DND-41 (cell line): ENCODE data around the gene DTX1.
A peak's percentile ranks its signal among the peaks of the same experiment; 100 is the strongest.

ENCODE experiments used
- ATAC-seq: fragments of 200-7000 bp; cut with Tn5 transposase; 3 replicates; pipeline ENCODE4 v1.9.1; 2021; ENCODE audit warnings: low read depth; ENCODE audit not compliant: insufficient read depth
- DNase-seq: peaks from one replicate; pipeline ENCODE4 v3.0.0-alpha.2; 2020
- H2AFZ ChIP-seq: 2 replicates; pipeline ENCODE4 v1.6.0; 2012; ENCODE audit warnings: low read depth, low read length
- H3K27ac ChIP-seq: 2 replicates; pipeline ENCODE4 v1.5.1; 2012; ENCODE audit warnings: low read length, inconsistent platforms
- H3K27me3 ChIP-seq: fragments of 200-600 bp; sonication (generic); 2 replicates; pipeline ENCODE4 v1.6.0; 2012; ENCODE audit warnings: low read length, mild to moderate bottlenecking, inconsistent platforms; ENCODE audit not compliant: insufficient read depth, poor library complexity
- H3K36me3 ChIP-seq: 2 replicates; pipeline ENCODE4 v1.5.1; 2012; ENCODE audit warnings: low read length, inconsistent platforms; ENCODE audit not compliant: insufficient read depth
- H3K4me1 ChIP-seq: 2 replicates; pipeline ENCODE4 v1.5.1; 2012; ENCODE audit warnings: mild to moderate bottlenecking, low read length; ENCODE audit not compliant: insufficient read depth
- H3K4me2 ChIP-seq: 2 replicates; pipeline ENCODE4 v1.6.0; 2012; ENCODE audit warnings: mild to moderate bottlenecking, moderate library complexity, low read length, inconsistent platforms; ENCODE audit not compliant: insufficient read depth
- H3K4me3 ChIP-seq, 2 experiments: fragments of 200-600 bp in 1 of 2; shearing (Covaris generic) in 1 of 2; 2 replicates each; pipeline ENCODE4 v1.5.1; 2012 to 2016; ENCODE audit warnings: inconsistent platforms in 2 of 2, low read length in 2 of 2, mild to moderate bottlenecking in 2 of 2, low read depth in 1 of 2, moderate library complexity in 1 of 2
- H3K79me2 ChIP-seq: 2 replicates; pipeline ENCODE4 v1.6.0; 2012; ENCODE audit warnings: low read length, inconsistent platforms; ENCODE audit not compliant: insufficient read depth
- H3K9ac ChIP-seq: 2 replicates; pipeline ENCODE4 v1.6.0; 2012; ENCODE audit warnings: low read depth, mild to moderate bottlenecking, inconsistent platforms, low read length, moderate library complexity
- H3K9me3 ChIP-seq: 2 replicates; pipeline ENCODE4 v1.5.1; 2012; ENCODE audit warnings: low read length, moderate library complexity, mild to moderate bottlenecking, inconsistent platforms; ENCODE audit not compliant: insufficient read depth, severe bottlenecking
- H4K20me1 ChIP-seq: 2 replicates; pipeline ENCODE4 v1.6.0; 2012; ENCODE audit warnings: low read length; ENCODE audit not compliant: insufficient read depth
- CTCF ChIP-seq: IDR thresholded peaks from 2 replicates; pipeline ENCODE4 v1.5.1; 2012; ENCODE audit warnings: borderline replicate concordance, low read length, moderate library complexity, mild to moderate bottlenecking; ENCODE audit not compliant: poor library complexity, severe bottlenecking; ENCODE audit errors: extremely low read depth
- EZH2 ChIP-seq: IDR thresholded peaks from 3 replicates; pipeline ENCODE4 v1.6.1; 2012; ENCODE audit warnings: borderline replicate concordance, low read depth, mild to moderate bottlenecking, moderate library complexity, low read length, inconsistent platforms; ENCODE audit not compliant: severe bottlenecking

The DTX1 gene

GRCh38 chr12:113022563-113023297 is 33.8 kb upstream of the DTX1 start:
- DNase-seq (no peak), ATAC-seq (no peak)
- TF ChIP-seq CTCF = no peak
- no peak for TF ChIP-seq EZH2
- Histone ChIP-seq H3K4me2 (no peak overlapping the region), H3K9me3 (no peaks in the 10 kb centered on the region), H3K27ac (no peak overlapping the region), H3K36me3 (no peaks in the 10 kb centered on the region), H3K4me1 (no peaks in the 10 kb centered on the region), H4K20me1 (no peaks in the 10 kb centered on the region), H2AFZ (no peak overlapping the region), H3K79me2 (no peaks in the 10 kb centered on the region), H3K9ac (no peak overlapping the region), H3K27me3 (no peaks in the 10 kb centered on the region), H3K4me3 (no peak overlapping the region)

GRCh38 chr12:113027726-113028125 is 28.8 kb upstream of the DTX1 start:
- no peak overlapping the region for H3K27ac ChIP-seq
- DNase-seq (no peak), ATAC-seq (no peak)
- H3K9ac ChIP-seq = no peak overlapping the region
- H3K9me3 ChIP-seq = no peaks in the 10 kb centered on the region
- no peaks in the 10 kb centered on the region for H3K36me3 ChIP-seq
- H3K4me1 ChIP-seq = no peaks in the 10 kb centered on the region
- no peaks in the 10 kb centered on the region for H4K20me1 ChIP-seq
- no peaks in the 10 kb centered on the region for H3K27me3 ChIP-seq
- H3K79me2 ChIP-seq = no peaks in the 10 kb centered on the region
- no peak overlapping the region for H2AFZ ChIP-seq
- TF ChIP-seq EZH2 (no peak), CTCF (no peak)
- H3K4me2 ChIP-seq = no peak overlapping the region
- no peak overlapping the region for H3K4me3 ChIP-seq

- Histone ChIP-seq H3K4me3 (no peak overlapping the region), H3K27me3 (no peaks in the 10 kb centered on the region), H3K4me1 (no peaks in the 10 kb centered on the region), H3K9ac (no peak overlapping the region), H3K79me2 (no peaks in the 10 kb centered on the region), H3K9me3 (no peaks in the 10 kb centered on the region), H3K4me2 (no peak overlapping the region), H3K36me3 (no peaks in the 10 kb centered on the region), H2AFZ (no peak overlapping the region), H4K20me1 (no peaks in the 10 kb centered on the region), H3K27ac (no peak overlapping the region)
- DNase-seq (peak; percentile 33), ATAC-seq (peak; percentile 78)
- no peak for TF ChIP-seq EZH2
- TF ChIP-seq CTCF = peak; percentile 76
These were observed 25.5 kb upstream of the DTX1 start for GRCh38 chr12:113030875-113031525.
